ENCODE results near the gene HSPG2.
A peak's percentile ranks its signal among the peaks of the same experiment; 100 is the strongest.
"Not testable (repeated sequence)": the region's sequence is repeated elsewhere in the genome, so short reads cannot be mapped to it uniquely, and the experiment has no call there.

HSPG2 gene

GRCh38 chr1:21911205-21912001 lies 25.7 kb downstream of the HSPG2 start:
- DNase-seq = no peak

GRCh38 chr1:21910558-21911204 lies 26.4 kb downstream of the HSPG2 start:
- DNase-seq = peak; percentile 74

GRCh38 chr1:21909787-21910503 lies 27.2 kb downstream of the HSPG2 start:
- no peak for DNase-seq

- DNase-seq = no peak
Observed at GRCh38 chr1:21909286-21909759, 27.8 kb downstream of the HSPG2 start.

DNA sequence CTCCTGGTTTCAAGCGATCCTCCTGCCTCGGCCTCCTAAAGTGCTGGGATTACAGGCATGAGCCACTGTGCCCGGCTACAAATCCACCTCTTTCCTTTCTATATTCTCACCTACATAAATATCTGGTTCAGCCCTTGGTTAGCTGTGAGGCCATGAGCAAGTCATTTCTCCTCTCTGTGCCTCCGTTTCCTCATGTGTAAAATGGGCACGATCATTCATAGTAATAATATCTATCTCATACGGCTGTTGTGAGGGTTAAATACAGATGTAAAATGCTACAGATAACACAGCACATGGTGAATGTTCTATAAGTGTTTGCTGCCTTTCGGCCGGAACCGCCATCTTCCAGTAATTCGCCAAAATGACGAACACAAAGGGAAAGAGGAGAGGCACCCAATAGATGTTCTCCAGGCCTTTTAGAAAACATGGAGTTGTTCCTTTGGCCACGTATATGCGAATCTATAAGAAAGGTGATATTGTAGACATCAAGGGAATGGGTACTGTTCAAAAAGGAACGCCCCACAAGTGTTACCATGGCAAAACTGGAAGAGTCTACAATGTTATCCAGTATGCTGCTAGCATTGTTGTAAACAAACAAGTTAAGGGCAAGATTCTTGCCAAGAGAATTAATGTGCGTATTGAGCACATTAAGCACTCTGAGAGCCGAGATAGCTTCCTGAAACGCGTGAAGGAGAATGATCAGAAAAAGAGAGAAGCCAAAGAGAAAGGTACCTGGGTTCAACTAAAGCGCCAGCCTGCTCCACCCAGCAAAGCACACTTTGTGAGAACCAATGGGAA lies 29.2 kb downstream of the HSPG2 start:
- not testable (repeated sequence) for DNase-seq

- DNase-seq = no peak
Observed at GRCh38 chr1:21907079-21907418, 30.1 kb downstream of the HSPG2 start.

GRCh38 chr1:21906173-21907078 lies 30.7 kb downstream of the HSPG2 start:
- no peak for DNase-seq

- no peak for DNase-seq
Observed at GRCh38 chr1:21904704-21905520, 32.2 kb downstream of the HSPG2 start.

DNA sequence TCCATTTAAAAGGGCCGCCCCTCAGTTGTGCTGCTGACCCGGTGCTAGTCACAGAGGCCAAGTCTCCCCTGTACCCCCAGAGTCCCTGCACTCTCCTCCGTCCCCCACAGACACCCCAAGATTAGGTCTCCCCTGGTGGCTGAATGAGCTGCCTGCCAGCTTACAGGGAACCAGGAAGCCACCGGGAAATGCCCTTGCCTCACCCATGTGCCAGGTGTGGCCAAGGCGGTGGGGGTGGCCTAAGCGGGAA lies 32.7 kb downstream of the HSPG2 start:
- DNase-seq = no peak

DNA sequence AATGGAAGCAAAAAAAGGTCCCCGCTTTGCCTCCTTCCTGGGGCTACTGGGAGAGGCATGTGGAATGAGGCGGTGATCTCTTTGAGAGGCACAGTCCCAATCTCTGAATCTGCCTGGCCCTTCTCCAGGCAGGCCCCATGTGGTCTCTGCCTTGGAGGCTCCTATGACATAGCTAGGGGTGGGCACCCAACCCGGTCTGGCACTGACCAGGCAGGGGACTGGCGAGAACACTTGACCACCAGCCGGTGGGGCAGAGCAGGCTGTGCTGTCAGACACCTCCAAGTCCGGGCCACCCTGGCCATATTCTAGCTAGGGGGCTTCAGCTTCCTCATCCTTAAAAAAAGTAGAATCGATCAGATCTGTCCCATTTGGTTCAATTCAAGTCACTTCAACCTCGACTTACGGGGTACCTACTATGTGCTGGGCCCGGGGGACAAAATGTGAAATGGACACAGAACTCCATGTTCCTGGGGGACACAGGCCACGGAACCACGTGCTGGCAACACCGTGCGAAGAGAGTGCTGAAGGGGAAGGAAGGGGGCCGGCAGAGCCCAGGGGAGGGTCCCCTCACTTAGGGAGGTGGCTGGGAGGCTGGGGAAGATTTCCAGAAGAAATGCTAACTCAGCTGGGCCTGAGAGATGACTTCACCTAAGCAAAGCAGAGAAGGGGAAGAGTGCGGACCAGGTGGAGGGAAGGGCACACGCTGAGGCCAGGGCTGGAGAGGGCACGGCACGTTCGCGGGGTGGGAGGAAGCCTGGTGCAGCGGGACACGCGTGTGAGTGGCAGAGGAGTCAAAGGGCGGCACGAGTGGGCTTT lies 33.3 kb downstream of the HSPG2 start:
- no peak for DNase-seq

- no peak for DNase-seq
Observed at GRCh38 chr1:21902026-21903012, 34.8 kb downstream of the HSPG2 start.

DNA sequence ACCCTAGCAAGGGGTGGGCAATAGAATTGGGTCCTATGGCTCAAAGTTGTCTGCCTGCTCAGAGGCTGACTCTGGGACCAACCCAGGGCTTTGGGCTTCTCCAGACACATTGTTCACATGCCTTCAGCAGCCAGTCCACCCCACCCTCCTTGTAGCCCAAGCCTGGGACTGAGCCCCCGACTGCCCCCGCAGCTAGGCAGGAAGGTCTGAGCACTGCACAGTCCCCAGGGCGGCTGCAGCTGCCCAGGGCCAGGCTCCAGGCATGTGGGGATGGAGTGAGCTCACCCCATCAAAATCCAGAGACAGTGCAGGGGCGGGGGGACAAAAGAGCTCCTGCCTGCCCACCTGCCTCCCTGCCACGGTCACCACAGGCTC lies 35.6 kb downstream of the HSPG2 start:
- DNase-seq = no peak

DNA sequence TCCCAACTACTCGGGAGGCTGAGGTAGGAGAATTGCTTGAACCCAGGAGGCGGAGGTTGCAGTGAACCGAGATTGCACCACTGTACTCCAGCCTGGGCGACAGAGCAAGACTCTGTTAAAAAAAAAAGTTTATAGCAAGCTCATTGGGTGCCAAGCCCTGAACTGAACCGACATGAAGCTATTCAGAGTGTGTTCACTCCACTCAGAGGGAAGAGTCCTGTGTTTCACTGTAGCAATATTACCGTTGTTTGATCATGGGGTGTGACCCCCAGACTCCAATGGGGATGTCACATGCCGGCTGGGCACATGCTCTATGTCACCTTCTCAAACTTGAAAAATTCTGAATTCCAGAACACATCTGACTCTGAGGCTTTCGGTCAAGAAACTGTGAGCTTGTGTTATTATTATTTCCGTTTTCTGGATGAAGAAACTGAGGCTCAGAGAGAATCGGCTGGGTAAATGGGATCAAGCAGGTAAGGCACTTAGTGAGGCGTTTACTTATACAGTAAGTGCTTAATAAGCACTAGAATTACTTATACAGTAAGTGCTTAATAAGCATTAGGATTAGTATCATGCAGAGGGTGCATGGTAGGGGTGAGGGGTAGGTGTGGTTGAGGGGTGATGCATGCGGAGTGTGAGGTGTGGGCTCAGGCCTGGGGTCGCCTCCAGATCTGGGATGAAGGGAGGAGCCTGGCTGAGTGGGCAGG lies 36.2 kb downstream of the HSPG2 start:
- no peak for DNase-seq

- no peak for DNase-seq
Observed at GRCh38 chr1:21899987-21900386, 37.1 kb downstream of the HSPG2 start.

- no peak for DNase-seq
Observed at GRCh38 chr1:21899267-21899810, 37.8 kb downstream of the HSPG2 start.

- DNase-seq = no peak
Observed at GRCh38 chr1:21898326-21899200, 38.5 kb downstream of the HSPG2 start.

GRCh38 chr1:21897844-21898243 lies 39.3 kb downstream of the HSPG2 start:
- DNase-seq = no peak

Data from NCI-H1436 (cell line).